CD4-positive, CD25-positive, alpha-beta regulatory T cell (primary cell): ENCODE results near the gene KERA. TPM values are rescaled to one million over a fixed set of nuclear protein-coding genes. Genes with fewer than 3 reads are reported as not detected.

Experiments
- ATAC-seq, 2 donors: fragments of 150-1000 bp; cut with Tn5 transposase; one replicate each; pipeline ENCODE4 v1.10.0; 2021; ENCODE audit warnings: low read depth in 2 of 2, moderate number of reproducible peaks in 2 of 2, moderate library complexity in 1 of 2
- DNase-seq, 3 donors: peaks; one replicate each; pipeline versions ENCODE4 v3.0.0 to v3.0.0-alpha.2; 2012 to 2022; ENCODE audit warnings: mixed read lengths in 1 of 3
- H3K27ac ChIP-seq: one replicate; pipeline ENCODE4 v1.7.0; 2013; ENCODE audit warnings: mild to moderate bottlenecking, low read length; ENCODE audit not compliant: insufficient read depth, poor library complexity, severe bottlenecking
- H3K27me3 ChIP-seq: one replicate; pipeline ENCODE4 v1.7.0; 2013; ENCODE audit warnings: low read length; ENCODE audit not compliant: control insufficient read depth, insufficient read depth
- H3K36me3 ChIP-seq: one replicate; pipeline ENCODE4 v1.7.0; 2013; ENCODE audit warnings: mild to moderate bottlenecking, low read length, moderate library complexity; ENCODE audit not compliant: control insufficient read depth, insufficient read depth
- H3K4me1 ChIP-seq: 2 replicates; pipeline ENCODE4 v1.7.0; 2013; ENCODE audit warnings: mild to moderate bottlenecking, low read length; ENCODE audit not compliant: insufficient read depth, control insufficient read depth, poor library complexity, severe bottlenecking
- H3K4me3 ChIP-seq: one replicate; pipeline ENCODE4 v1.7.0; 2013; ENCODE audit warnings: low read depth, mild to moderate bottlenecking, low read length, moderate library complexity
- H3K9me3 ChIP-seq, 2 experiments: 1 replicate in 1 of 2; 2 replicates in 1 of 2; pipeline ENCODE4 v1.7.0; 2013; ENCODE audit warnings: low read length in 2 of 2, mild to moderate bottlenecking in 1 of 2, moderate library complexity in 1 of 2; ENCODE audit not compliant: control insufficient read depth in 2 of 2
- H3K27ac Mint-ChIP-seq, 3 donors: one replicate each; pipeline ENCODE4 v1.8.0; 2020 to 2022; ENCODE audit warnings: mild to moderate bottlenecking in 3 of 3, mixed read lengths in 3 of 3, moderate library complexity in 2 of 3
- H3K27me3 Mint-ChIP-seq: one replicate; pipeline ENCODE4 v1.8.0; 2022; ENCODE audit warnings: mild to moderate bottlenecking, mixed read lengths
- H3K36me3 Mint-ChIP-seq: one replicate; pipeline ENCODE4 v1.8.0; 2020; ENCODE audit warnings: mixed read lengths
- H3K4me1 Mint-ChIP-seq, 4 donors: one replicate each; pipeline ENCODE4 v1.8.0; 2020 to 2022; ENCODE audit warnings: mixed read lengths in 4 of 4, mild to moderate bottlenecking in 1 of 4
- H3K4me3 Mint-ChIP-seq, 4 donors: one replicate each; pipeline ENCODE4 v1.8.0; 2020 to 2022; ENCODE audit warnings: mild to moderate bottlenecking in 4 of 4, mixed read lengths in 4 of 4, moderate library complexity in 3 of 4
- H3K9me3 Mint-ChIP-seq, 7 donors: one replicate each; pipeline ENCODE4 v1.8.0; 2020 to 2022; ENCODE audit warnings: mixed read lengths in 7 of 7, mild to moderate bottlenecking in 3 of 7, moderate library complexity in 2 of 7
- polyA plus RNA-seq, 4 donors: library from polyadenylated mRNA; unstranded; fragments of 300-500 nt; fragmentation: Illumina TruSeq; gene quantifications; one replicate each; pipeline ENCODE4 v1.2.3, GENCODE V29; 2021
- total RNA-seq: library from RNA; stranded (reverse); gene quantifications from one replicate; pipeline ENCODE4 v1.2.3, GENCODE V29; 2022

Gene KERA
- total and polyA plus RNA-seq, 5 donors from 2014 or later = not detected

- Mint-ChIP-seq H3K4me3 (no peak overlapping the region), H3K27me3 (no peaks in the 10 kb centered on the region), H3K4me1 (no peaks in the 10 kb centered on the region), H3K27ac (no peak overlapping the region), H3K9me3 (no peaks in the 10 kb centered on the region), H3K36me3 (no peaks in the 10 kb centered on the region)
- no peaks in the 10 kb centered on the region for H3K36me3 ChIP-seq
- no peak overlapping the region for H3K4me3 ChIP-seq
- no peak for DNase-seq
- H3K27ac ChIP-seq = no peak overlapping the region
- no peaks in the 10 kb centered on the region for H3K4me1 ChIP-seq
- no peak for ATAC-seq
- no peaks in the 10 kb centered on the region for H3K9me3 ChIP-seq
- no peaks in the 10 kb centered on the region for H3K27me3 ChIP-seq
Measured at GRCh38 chr12:91080041-91080440, 22.2 kb upstream of the KERA start.

GRCh38 chr12:91078501-91078900 lies 20.7 kb upstream of the KERA start:
- no peaks in the 10 kb centered on the region for H3K4me1 Mint-ChIP-seq
- ATAC-seq (no peak), DNase-seq (no peak)
- H3K27ac Mint-ChIP-seq = no peak overlapping the region
- H3K36me3 Mint-ChIP-seq = no peaks in the 10 kb centered on the region
- Histone ChIP-seq H3K4me1 (no peaks in the 10 kb centered on the region), H3K27me3 (no peaks in the 10 kb centered on the region), H3K4me3 (no peak overlapping the region), H3K9me3 (no peaks in the 10 kb centered on the region), H3K36me3 (no peaks in the 10 kb centered on the region), H3K27ac (no peak overlapping the region)
- no peaks in the 10 kb centered on the region for H3K27me3 Mint-ChIP-seq
- no peaks in the 10 kb centered on the region for H3K9me3 Mint-ChIP-seq
- H3K4me3 Mint-ChIP-seq = no peak overlapping the region

GRCh38 chr12:91077228-91077954 lies 19.6 kb upstream of the KERA start:
- H3K4me1 ChIP-seq = no peaks in the 10 kb centered on the region
- ATAC-seq (no peak), DNase-seq (no peak)
- no peak overlapping the region for H3K4me3 ChIP-seq
- no peak overlapping the region for H3K27ac ChIP-seq
- H3K27me3 Mint-ChIP-seq = no peaks in the 10 kb centered on the region
- H3K9me3 ChIP-seq = no peaks in the 10 kb centered on the region
- H3K36me3 ChIP-seq = no peaks in the 10 kb centered on the region
- no peaks in the 10 kb centered on the region for H3K27me3 ChIP-seq
- H3K36me3 Mint-ChIP-seq = no peaks in the 10 kb centered on the region
- no peaks in the 10 kb centered on the region for H3K4me1 Mint-ChIP-seq
- no peak overlapping the region for H3K27ac Mint-ChIP-seq
- no peak overlapping the region for H3K4me3 Mint-ChIP-seq
- H3K9me3 Mint-ChIP-seq = no peaks in the 10 kb centered on the region

GRCh38 chr12:91074851-91075250 lies 17.0 kb upstream of the KERA start:
- Histone ChIP-seq H3K4me3 (no peak overlapping the region), H3K27me3 (no peaks in the 10 kb centered on the region), H3K27ac (no peak overlapping the region), H3K36me3 (no peaks in the 10 kb centered on the region), H3K9me3 (no peaks in the 10 kb centered on the region), H3K4me1 (no peaks in the 10 kb centered on the region)
- Mint-ChIP-seq H3K36me3 (no peaks in the 10 kb centered on the region), H3K9me3 (no peaks in the 10 kb centered on the region), H3K4me1 (no peaks in the 10 kb centered on the region), H3K27ac (no peak overlapping the region), H3K4me3 (no peak overlapping the region), H3K27me3 (no peaks in the 10 kb centered on the region)
- DNase-seq (no peak), ATAC-seq (no peak)

GRCh38 chr12:91074154-91074709 lies 16.4 kb upstream of the KERA start:
- Mint-ChIP-seq H3K9me3 (no peaks in the 10 kb centered on the region), H3K27me3 (no peaks in the 10 kb centered on the region), H3K4me3 (no peak overlapping the region), H3K36me3 (no peaks in the 10 kb centered on the region), H3K27ac (no peak overlapping the region), H3K4me1 (no peaks in the 10 kb centered on the region)
- no peak for ATAC-seq
- no peaks in the 10 kb centered on the region for H3K36me3 ChIP-seq
- no peaks in the 10 kb centered on the region for H3K27me3 ChIP-seq
- H3K27ac ChIP-seq = no peak overlapping the region
- H3K4me1 ChIP-seq = no peaks in the 10 kb centered on the region
- H3K9me3 ChIP-seq = no peaks in the 10 kb centered on the region
- DNase-seq = no peak
- no peak overlapping the region for H3K4me3 ChIP-seq

GRCh38 chr12:91073426-91073825 lies 15.6 kb upstream of the KERA start:
- H3K27ac Mint-ChIP-seq = no peak overlapping the region
- no peaks in the 10 kb centered on the region for H3K27me3 Mint-ChIP-seq
- H3K4me3 Mint-ChIP-seq = no peak overlapping the region
- Histone ChIP-seq H3K36me3 (no peaks in the 10 kb centered on the region), H3K9me3 (no peaks in the 10 kb centered on the region), H3K27me3 (no peaks in the 10 kb centered on the region), H3K27ac (no peak overlapping the region), H3K4me3 (no peak overlapping the region), H3K4me1 (no peaks in the 10 kb centered on the region)
- DNase-seq (no peak), ATAC-seq (no peak)
- H3K9me3 Mint-ChIP-seq = no peaks in the 10 kb centered on the region
- no peaks in the 10 kb centered on the region for H3K4me1 Mint-ChIP-seq
- H3K36me3 Mint-ChIP-seq = no peaks in the 10 kb centered on the region

- Histone ChIP-seq H3K4me3 (no peak overlapping the region), H3K9me3 (no peaks in the 10 kb centered on the region), H3K4me1 (no peaks in the 10 kb centered on the region), H3K27me3 (no peaks in the 10 kb centered on the region), H3K36me3 (no peaks in the 10 kb centered on the region), H3K27ac (no peak overlapping the region)
- DNase-seq (no peak), ATAC-seq (no peak)
- no peaks in the 10 kb centered on the region for H3K9me3 Mint-ChIP-seq
- no peaks in the 10 kb centered on the region for H3K27me3 Mint-ChIP-seq
- no peak overlapping the region for H3K27ac Mint-ChIP-seq
- H3K4me1 Mint-ChIP-seq = no peaks in the 10 kb centered on the region
- H3K4me3 Mint-ChIP-seq = no peak overlapping the region
- no peaks in the 10 kb centered on the region for H3K36me3 Mint-ChIP-seq
Measured at GRCh38 chr12:91072931-91073330, 15.1 kb upstream of the KERA start.

- peaks cover 4% of the 10 kb centered on the region for H3K27me3 Mint-ChIP-seq
- Histone ChIP-seq H3K4me1 (no peaks in the 10 kb centered on the region), H3K4me3 (no peak overlapping the region), H3K9me3 (no peaks in the 10 kb centered on the region), H3K36me3 (no peaks in the 10 kb centered on the region), H3K27me3 (no peaks in the 10 kb centered on the region), H3K27ac (no peak overlapping the region)
- no peak overlapping the region for H3K27ac Mint-ChIP-seq
- H3K9me3 Mint-ChIP-seq = no peaks in the 10 kb centered on the region
- DNase-seq = no peak
- H3K4me1 Mint-ChIP-seq = no peaks in the 10 kb centered on the region
- no peak overlapping the region for H3K4me3 Mint-ChIP-seq
- ATAC-seq = no peak
- H3K36me3 Mint-ChIP-seq = no peaks in the 10 kb centered on the region
Measured at GRCh38 chr12:91070936-91071335, 13.1 kb upstream of the KERA start.
